ENCODE measurements around the gene WFIKKN2. TPM values are rescaled to one million over a fixed set of nuclear protein-coding genes. Genes with fewer than 3 reads are reported as not detected.

The WFIKKN2 gene
- total RNA-seq, 1 experiment from 2014 or later, result 0.05 TPM

GRCh38 chr17:50799582-50799981 lies 35.8 kb upstream of the WFIKKN2 start:
- Histone ChIP-seq H2AFZ (ENCODE audit: low read depth, low read length, poor library complexity, severe bottlenecking) (no peak overlapping the region), H3K4me1 (ENCODE audit: control insufficient read depth in 1 of 2, insufficient read depth in 2 of 2, low read length in 2 of 2) (peaks cover 0 to 14% of the 10 kb centered on the region in 2 experiments; a peak in 2 of 4 replicates), H3K4me3 (replicated peaks in 1 of 2; ENCODE audit: low read depth in 1 of 2, low read length in 2 of 2) (no peak overlapping the region), H3K4me2 (ENCODE audit: low read length) (no peak overlapping the region), H3K27me3 (ENCODE audit: insufficient read depth, low read length) (no peaks in the 10 kb centered on the region), H3K36me3 (ENCODE audit: control insufficient read depth in 1 of 2, insufficient read depth in 2 of 2, low read length in 2 of 2) (no peaks in the 10 kb centered on the region), H3K9me2 (ENCODE audit: insufficient read depth) (no peaks in the 10 kb centered on the region), H3K27ac (ENCODE audit: low read depth, low read length) (no peak overlapping the region), H3K9ac (ENCODE audit: low read length) (no peak overlapping the region), H3K79me2 (ENCODE audit: insufficient read depth, low read length) (no peaks in the 10 kb centered on the region), H3K9me3 (ENCODE audit: control insufficient read depth in 1 of 2, insufficient read depth in 1 of 2, low read depth in 1 of 2, low read length in 2 of 2) (no peaks in the 10 kb centered on the region), H4K20me1 (ENCODE audit: insufficient read depth) (no peaks in the 10 kb centered on the region)
- BruUV-seq (replicated peaks), result no TSS peak
- DNase-seq (ENCODE audit: low read depth, low spot score), result no peak
- ChIA-PET POLR2A (no interaction called here), RAD21 (ENCODE audit: low non-redundant PET in 1 of 2, low total read pairs in 2 of 2, uncharacterized antibody in 2 of 2, unreplicated experiment in 2 of 2) (no interaction called here), CTCF (interaction anchor here (0.8 kb wide), 1 partner anchor 600 kb away, joined by 3 read pairs; no protein-coding TSS in a partner anchor)
- intact Hi-C loops (cut with micrococcal nuclease), result no loop called here
- no peak for TF ChIP-seq EZH2 (IDR thresholded peaks at IDR 0.05)
- TF ChIP-seq SRF (IDR thresholded peaks at IDR 0.05; ENCODE audit: low read depth), result no peak
- no peak for TF ChIP-seq TCF7L2 (IDR thresholded peaks at IDR 0.05; ENCODE audit: borderline replicate concordance, extremely low read depth, insufficient read depth, insufficient read length)
- no peak for TF ChIP-seq ATF3 (IDR thresholded peaks at IDR 0.05)
- TF ChIP-seq POLR2AphosphoS5 (IDR thresholded peaks at IDR 0.05; ENCODE audit: low read depth, low read length), result no peak
- no peak for TF ChIP-seq ELF1 (IDR thresholded peaks at IDR 0.05; ENCODE audit: borderline replicate concordance, low read depth)
- no peak for TF ChIP-seq SP1 (IDR thresholded peaks at IDR 0.05; ENCODE audit: low read depth)
- no peak for TF ChIP-seq CEBPB (IDR thresholded peaks at IDR 0.05; ENCODE audit: low read depth)
- TF ChIP-seq, protein P1, sequence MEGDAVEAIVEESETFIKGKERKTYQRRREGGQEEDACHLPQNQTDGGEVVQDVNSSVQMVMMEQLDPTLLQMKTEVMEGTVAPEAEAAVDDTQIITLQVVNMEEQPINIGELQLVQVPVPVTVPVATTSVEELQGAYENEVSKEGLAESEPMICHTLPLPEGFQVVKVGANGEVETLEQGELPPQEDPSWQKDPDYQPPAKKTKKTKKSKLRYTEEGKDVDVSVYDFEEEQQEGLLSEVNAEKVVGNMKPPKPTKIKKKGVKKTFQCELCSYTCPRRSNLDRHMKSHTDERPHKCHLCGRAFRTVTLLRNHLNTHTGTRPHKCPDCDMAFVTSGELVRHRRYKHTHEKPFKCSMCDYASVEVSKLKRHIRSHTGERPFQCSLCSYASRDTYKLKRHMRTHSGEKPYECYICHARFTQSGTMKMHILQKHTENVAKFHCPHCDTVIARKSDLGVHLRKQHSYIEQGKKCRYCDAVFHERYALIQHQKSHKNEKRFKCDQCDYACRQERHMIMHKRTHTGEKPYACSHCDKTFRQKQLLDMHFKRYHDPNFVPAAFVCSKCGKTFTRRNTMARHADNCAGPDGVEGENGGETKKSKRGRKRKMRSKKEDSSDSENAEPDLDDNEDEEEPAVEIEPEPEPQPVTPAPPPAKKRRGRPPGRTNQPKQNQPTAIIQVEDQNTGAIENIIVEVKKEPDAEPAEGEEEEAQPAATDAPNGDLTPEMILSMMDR (IDR thresholded peaks at IDR 0.05 in 2 of 3, conservative IDR thresholded peaks at IDR 0.05 in 1 of 3; ENCODE audit: borderline replicate concordance in 1 of 3, insufficient read depth in 1 of 3, low read depth in 2 of 3, low read length in 2 of 3), result no peak
- TF ChIP-seq FOSL1 (IDR thresholded peaks at IDR 0.05; ENCODE audit: low read depth), result no peak
- no peak for ATAC-seq
